Hepatocyte (in vitro differentiated cells): ENCODE results near the gene RASAL2.

ENCODE experiments used
- CTCF ChIP-seq: fragments of 200-600 bp; sonication (generic); IDR thresholded peaks from 2 replicates; pipeline ENCODE4 v1.5.1; 2016; ENCODE audit warnings: antibody characterized with exemption, mild to moderate bottlenecking; ENCODE audit not compliant: poor library complexity
- EZH2 ChIP-seq: fragments of 200-600 bp; sonication (generic); IDR thresholded peaks from 2 replicates; pipeline ENCODE4 v1.6.1; 2016; ENCODE audit warnings: antibody characterized with exemption, mild to moderate bottlenecking, borderline replicate concordance

GRCh38 chr1:178456472-178456871 lies 362.6 kb downstream of the RASAL2 start:
- TF ChIP-seq CTCF (no peak), EZH2 (no peak)
